Glutamatergic neuron (in vitro differentiated cells): ENCODE results near the gene PPP2R5C. TPM values are rescaled to one million over a fixed set of nuclear protein-coding genes. Genes with fewer than 3 reads are reported as not detected.

ENCODE experiments used
- DNase-seq: peaks from one replicate; pipeline ENCODE4 v3.0.0; 2022
- H3K27ac Mint-ChIP-seq: one replicate; pipeline ENCODE4 v1.8.0; 2020; ENCODE audit warnings: mild to moderate bottlenecking, mixed read lengths, inconsistent platforms; ENCODE audit not compliant: unreplicated experiment
- H3K27me3 Mint-ChIP-seq: one replicate; pipeline ENCODE4 v1.8.0; 2020; ENCODE audit warnings: mild to moderate bottlenecking, moderate library complexity, mixed read lengths, inconsistent platforms; ENCODE audit not compliant: unreplicated experiment
- H3K36me3 Mint-ChIP-seq: one replicate; pipeline ENCODE4 v1.8.0; 2020; ENCODE audit warnings: mild to moderate bottlenecking, mixed read lengths, inconsistent platforms; ENCODE audit not compliant: unreplicated experiment
- H3K4me1 Mint-ChIP-seq: one replicate; pipeline ENCODE4 v1.8.0; 2020; ENCODE audit warnings: mild to moderate bottlenecking, low read depth, mixed read lengths, inconsistent platforms; ENCODE audit not compliant: unreplicated experiment
- H3K4me3 Mint-ChIP-seq: one replicate; pipeline ENCODE4 v1.8.0; 2020; ENCODE audit warnings: mild to moderate bottlenecking, mixed read lengths, inconsistent platforms; ENCODE audit not compliant: unreplicated experiment
- H3K9me3 Mint-ChIP-seq: one replicate; pipeline ENCODE4 v1.8.0; 2020; ENCODE audit warnings: mild to moderate bottlenecking, moderate library complexity, mixed read lengths, inconsistent platforms; ENCODE audit not compliant: unreplicated experiment
- total RNA-seq: library from RNA; stranded (reverse); fragmentation: NEBNext Ultra II Directional; extraction: Animal tissue kit (Norgen Biotek cat#: 25700); gene quantifications from one replicate; pipeline ENCODE4 v1.2.1, GENCODE V29; 2021; ENCODE audit not compliant: unreplicated experiment
- TF ChIP-seq, protein P1 (sequence below): fragments of 200-600 bp; sonication (generic); IDR thresholded peaks from one replicate; pipeline ENCODE4 v1.5.0; 2021; ENCODE audit not compliant: partially characterized antibody, unreplicated experiment

Gene PPP2R5C
- total RNA-seq, 1 donor from 2014 or later: 116 TPM

DNA sequence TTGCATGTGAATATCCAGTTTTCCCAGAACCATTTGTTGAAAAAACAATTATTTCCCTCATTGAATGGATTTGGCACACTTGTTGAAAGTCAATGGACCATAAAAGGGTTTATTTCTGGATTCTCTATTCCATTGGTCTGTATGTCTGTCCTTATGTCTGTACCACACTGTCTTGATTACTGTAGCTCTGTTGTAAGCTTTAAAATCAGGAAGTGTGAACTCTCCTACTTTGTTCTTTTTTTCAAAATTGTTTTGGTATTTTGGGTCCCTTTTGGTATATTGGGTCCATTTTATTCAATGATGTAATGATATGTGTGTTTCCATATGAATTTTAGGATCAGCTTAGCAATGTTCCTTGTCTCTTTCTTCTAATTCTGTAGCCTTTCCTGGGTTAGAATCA, 64.8 kb downstream of the PPP2R5C start:
- Mint-ChIP-seq H3K27ac (no peak overlapping the region), H3K9me3 (peaks cover 12% of the 10 kb centered on the region), H3K4me1 (peaks cover 52% of the 10 kb centered on the region), H3K4me3 (no peak overlapping the region), H3K36me3 (peaks cover 12% of the 10 kb centered on the region), H3K27me3 (peaks cover 11% of the 10 kb centered on the region)
- TF ChIP-seq, protein P1, sequence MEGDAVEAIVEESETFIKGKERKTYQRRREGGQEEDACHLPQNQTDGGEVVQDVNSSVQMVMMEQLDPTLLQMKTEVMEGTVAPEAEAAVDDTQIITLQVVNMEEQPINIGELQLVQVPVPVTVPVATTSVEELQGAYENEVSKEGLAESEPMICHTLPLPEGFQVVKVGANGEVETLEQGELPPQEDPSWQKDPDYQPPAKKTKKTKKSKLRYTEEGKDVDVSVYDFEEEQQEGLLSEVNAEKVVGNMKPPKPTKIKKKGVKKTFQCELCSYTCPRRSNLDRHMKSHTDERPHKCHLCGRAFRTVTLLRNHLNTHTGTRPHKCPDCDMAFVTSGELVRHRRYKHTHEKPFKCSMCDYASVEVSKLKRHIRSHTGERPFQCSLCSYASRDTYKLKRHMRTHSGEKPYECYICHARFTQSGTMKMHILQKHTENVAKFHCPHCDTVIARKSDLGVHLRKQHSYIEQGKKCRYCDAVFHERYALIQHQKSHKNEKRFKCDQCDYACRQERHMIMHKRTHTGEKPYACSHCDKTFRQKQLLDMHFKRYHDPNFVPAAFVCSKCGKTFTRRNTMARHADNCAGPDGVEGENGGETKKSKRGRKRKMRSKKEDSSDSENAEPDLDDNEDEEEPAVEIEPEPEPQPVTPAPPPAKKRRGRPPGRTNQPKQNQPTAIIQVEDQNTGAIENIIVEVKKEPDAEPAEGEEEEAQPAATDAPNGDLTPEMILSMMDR: no peak
- DNase-seq: no peak

- H3K4me3 Mint-ChIP-seq: peak overlapping the region; percentile 39
- no peak for DNase-seq
- peaks cover 12% of the 10 kb centered on the region for H3K9me3 Mint-ChIP-seq
- peak overlapping the region; percentile 86 for H3K27ac Mint-ChIP-seq
- TF ChIP-seq, protein P1: no peak
- peaks cover 11% of the 10 kb centered on the region for H3K27me3 Mint-ChIP-seq
- H3K36me3 Mint-ChIP-seq: peaks cover 12% of the 10 kb centered on the region
- H3K4me1 Mint-ChIP-seq: peaks cover 44% of the 10 kb centered on the region
Observed at GRCh38 chr14:101827286-101827685, 65.8 kb downstream of the PPP2R5C start.

- TF ChIP-seq, protein P1: no peak
- peaks cover 12% of the 10 kb centered on the region for H3K36me3 Mint-ChIP-seq
- H3K27me3 Mint-ChIP-seq: peaks cover 11% of the 10 kb centered on the region
- peaks cover 12% of the 10 kb centered on the region for H3K9me3 Mint-ChIP-seq
- peak overlapping the region; percentile 86 for H3K27ac Mint-ChIP-seq
- H3K4me3 Mint-ChIP-seq: peak overlapping the region; percentile 39
- no peak for DNase-seq
- H3K4me1 Mint-ChIP-seq: peaks cover 40% of the 10 kb centered on the region
Observed at GRCh38 chr14:101828046-101828445, 66.5 kb downstream of the PPP2R5C start.

- peaks cover 12% of the 10 kb centered on the region for H3K36me3 Mint-ChIP-seq
- peaks cover 11% of the 10 kb centered on the region for H3K27me3 Mint-ChIP-seq
- no peak overlapping the region for H3K27ac Mint-ChIP-seq
- TF ChIP-seq, protein P1: no peak
- H3K9me3 Mint-ChIP-seq: peaks cover 10% of the 10 kb centered on the region
- H3K4me1 Mint-ChIP-seq: peaks cover 31% of the 10 kb centered on the region
- no peak for DNase-seq
- no peak overlapping the region for H3K4me3 Mint-ChIP-seq
Observed at GRCh38 chr14:101830271-101830670, 68.8 kb downstream of the PPP2R5C start.

GRCh38 chr14:101833045-101833444, 71.5 kb downstream of the PPP2R5C start:
- H3K27me3 Mint-ChIP-seq: no peaks in the 10 kb centered on the region
- TF ChIP-seq, protein P1: no peak
- no peaks in the 10 kb centered on the region for H3K36me3 Mint-ChIP-seq
- no peak overlapping the region for H3K4me3 Mint-ChIP-seq
- peaks cover 2% of the 10 kb centered on the region for H3K9me3 Mint-ChIP-seq
- peaks cover 28% of the 10 kb centered on the region for H3K4me1 Mint-ChIP-seq
- no peak overlapping the region for H3K27ac Mint-ChIP-seq
- no peak for DNase-seq
